GM21526 (cell line): Measurements from ENCODE around the gene CHEK2.
"Not testable (repeated sequence)": the region's sequence is repeated elsewhere in the genome, so short reads cannot be mapped to it uniquely, and the experiment has no call there.

Source experiments
- ATAC-seq: cut with Tn5 transposase; IDR thresholded peaks from one replicate; pipeline ENCODE4 v1.9.1; 2021; ENCODE audit warnings: moderate library complexity; ENCODE audit not compliant: unreplicated experiment, low FRiP score

Gene CHEK2

GRCh38 chr22:28741785-28742561 is at the start of gene CHEK2, which contains the start of gene HSCB:
Gene CHEK2 (minus strand): TSS chr22:28741820. CDS start chr22:28734721, 7,099 bp downstream.
Gene HSCB (plus strand): TSS chr22:28742039. CDS start chr22:28742096, 57 bp downstream.
- peak; percentile 81 for ATAC-seq

- ATAC-seq: no peak
These were observed 49.5 kb upstream of the CHEK2 start for GRCh38 chr22:28791124-28791523.

GRCh38 chr22:28788601-28789000 is 47.0 kb upstream of the CHEK2 start:
- ATAC-seq: no peak

- ATAC-seq: no peak
These were observed 42.4 kb upstream of the CHEK2 start for GRCh38 chr22:28783786-28784671.

GRCh38 chr22:28780296-28780695 is 38.7 kb upstream of the CHEK2 start:
- ATAC-seq: no peak

- ATAC-seq: no peak
These were observed 38.2 kb upstream of the CHEK2 start for GRCh38 chr22:28779833-28780232.

- ATAC-seq: no peak
These were observed 32.8 kb upstream of the CHEK2 start for GRCh38 chr22:28774378-28774777.

GRCh38 chr22:28773461-28773867 is 31.8 kb upstream of the CHEK2 start:
- peak; percentile 18 for ATAC-seq

- ATAC-seq: peak; percentile 82
These were observed 31.2 kb upstream of the CHEK2 start, which contains the start of gene CCDC117 for GRCh38 chr22:28772633-28773460. Gene CCDC117 (plus strand): TSS chr22:28772695. CDS start chr22:28772850, 155 bp downstream.

- ATAC-seq: no peak
These were observed 29.7 kb upstream of the CHEK2 start for GRCh38 chr22:28771195-28771791.

GRCh38 chr22:28769394-28770085 is 27.9 kb upstream of the CHEK2 start:
- no peak for ATAC-seq

- no peak for ATAC-seq
These were observed 27.2 kb upstream of the CHEK2 start for GRCh38 chr22:28768701-28769393.

- no peak for ATAC-seq
These were observed 25.0 kb upstream of the CHEK2 start for GRCh38 chr22:28766628-28767027.

GRCh38 chr22:28762000-28762399 is 20.4 kb upstream of the CHEK2 start:
- ATAC-seq: not testable (repeated sequence)

GRCh38 chr22:28761449-28761755 is 19.8 kb upstream of the CHEK2 start:
- ATAC-seq: no peak

GRCh38 chr22:28759861-28760560 is 18.4 kb upstream of the CHEK2 start:
- ATAC-seq: no peak

GRCh38 chr22:28754512-28754911 is 12.9 kb upstream of the CHEK2 start:
- ATAC-seq: not testable (repeated sequence)

- no peak for ATAC-seq
These were observed 8.9 kb upstream of the CHEK2 start for GRCh38 chr22:28750471-28750881.
